Neural progenitor cell (in vitro differentiated cells): ENCODE measurements around the gene KLHL26.

Source experiments
- CTCF ChIP-seq: fragments of 200-600 bp; sonication (generic); IDR thresholded peaks from 2 replicates; pipeline ENCODE4 v1.5.1; 2017; ENCODE audit warnings: antibody characterized with exemption, mild to moderate bottlenecking
- EZH2 ChIP-seq: fragments of 200-600 bp; sonication (generic); IDR thresholded peaks from 2 replicates; pipeline ENCODE4 v1.6.1; 2017; ENCODE audit warnings: antibody characterized with exemption, mild to moderate bottlenecking, moderate library complexity
- EZH2phosphoT487 ChIP-seq: fragments of 200-600 bp; sonication (generic); IDR thresholded peaks from 2 replicates; pipeline ENCODE4 v1.6.1; 2017; ENCODE audit warnings: antibody characterized with exemption

- TF ChIP-seq CTCF (no peak), EZH2 (no peak), EZH2phosphoT487 (no peak)
These were observed 48.9 kb downstream of the KLHL26 start for GRCh38 chr19:18685597-18686190.
